ENCODE results near the gene CWC15.
A peak's percentile ranks its signal among the peaks of the same experiment; 100 is the strongest.
"Not testable (repeated sequence)": the region's sequence is repeated elsewhere in the genome, so short reads cannot be mapped to it uniquely, and the experiment has no call there.

Gene CWC15

GRCh38 chr11:94973099-94973968, at the start of gene CWC15, which contains the start of gene KDM4D:
Gene CWC15 (minus strand): TSS chr11:94973556. CDS start chr11:94972185, 1,371 bp downstream.
Gene KDM4D (plus strand): TSS chr11:94973709. CDS start chr11:94997373, 23,664 bp downstream.
- DNase-seq = peak; percentile 94

GRCh38 chr11:95021468-95021867, 48.1 kb upstream of the CWC15 start:
- not testable (repeated sequence) for DNase-seq

DNA sequence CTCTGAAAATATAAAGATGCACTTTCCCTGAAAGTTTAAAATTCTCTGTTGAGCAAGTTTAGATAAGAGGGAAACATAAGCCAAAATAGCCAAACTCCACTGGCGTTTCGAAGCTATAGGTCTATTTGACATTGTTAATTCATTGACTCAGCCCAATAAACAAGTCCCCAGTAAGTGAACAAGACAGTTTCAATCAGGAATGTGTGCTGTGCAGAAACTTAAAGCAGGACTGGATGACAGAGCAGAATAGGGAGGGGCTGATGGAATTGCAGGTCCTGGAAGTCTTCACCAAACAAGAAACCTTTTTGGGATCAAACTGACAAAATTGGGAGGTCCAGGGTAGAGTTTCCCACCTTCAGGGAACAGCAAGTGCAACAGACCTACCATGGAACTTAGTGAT, 42.8 kb upstream of the CWC15 start:
- no peak for DNase-seq

- DNase-seq = no peak
These were observed 40.9 kb upstream of the CWC15 start for GRCh38 chr11:95014184-95014821.

- no peak for DNase-seq
These were observed 38.0 kb upstream of the CWC15 start for GRCh38 chr11:95011376-95011775.

- no peak for DNase-seq
These were observed 32.3 kb upstream of the CWC15 start for GRCh38 chr11:95005642-95006041.

DNA sequence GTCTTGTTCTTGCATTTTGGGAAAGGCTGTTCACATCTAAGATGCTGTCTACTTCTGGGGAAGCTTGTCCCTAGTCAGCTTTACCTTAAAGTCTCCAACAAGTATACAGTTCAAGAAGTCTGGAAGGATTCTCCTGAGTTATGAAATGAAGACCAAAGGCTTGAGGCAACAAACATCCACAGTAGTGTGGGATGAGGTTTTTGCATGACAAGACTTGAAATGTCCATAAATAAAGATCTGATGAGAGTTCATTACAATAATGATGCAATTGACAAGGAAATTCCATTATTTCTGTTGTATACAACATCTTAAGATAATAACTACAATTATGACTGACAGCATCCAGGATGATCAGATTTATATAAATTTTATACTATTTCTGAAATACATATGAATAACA, 30.4 kb upstream of the CWC15 start:
- DNase-seq = no peak

DNA sequence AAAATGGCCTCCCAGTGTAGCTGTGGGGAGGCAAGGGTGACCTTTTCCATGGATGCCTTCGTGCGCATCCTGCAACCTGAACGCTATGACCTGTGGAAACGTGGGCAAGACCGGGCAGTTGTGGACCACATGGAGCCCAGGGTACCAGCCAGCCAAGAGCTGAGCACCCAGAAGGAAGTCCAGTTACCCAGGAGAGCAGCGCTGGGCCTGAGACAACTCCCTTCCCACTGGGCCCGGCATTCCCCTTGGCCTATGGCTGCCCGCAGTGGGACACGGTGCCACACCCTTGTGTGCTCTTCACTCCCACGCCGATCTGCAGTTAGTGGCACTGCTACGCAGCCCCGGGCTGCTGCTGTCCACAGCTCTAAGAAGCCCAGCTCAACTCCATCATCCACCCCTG, 24.9 kb upstream of the CWC15 start:
- no peak for DNase-seq

DNA sequence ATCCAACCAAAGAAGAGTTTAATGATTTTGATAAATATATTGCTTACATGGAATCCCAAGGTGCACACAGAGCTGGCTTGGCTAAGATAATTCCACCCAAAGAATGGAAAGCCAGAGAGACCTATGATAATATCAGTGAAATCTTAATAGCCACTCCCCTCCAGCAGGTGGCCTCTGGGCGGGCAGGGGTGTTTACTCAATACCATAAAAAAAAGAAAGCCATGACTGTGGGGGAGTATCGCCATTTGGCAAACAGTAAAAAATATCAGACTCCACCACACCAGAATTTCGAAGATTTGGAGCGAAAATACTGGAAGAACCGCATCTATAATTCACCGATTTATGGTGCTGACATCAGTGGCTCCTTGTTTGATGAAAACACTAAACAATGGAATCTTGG, 24.1 kb upstream of the CWC15 start:
- DNase-seq = no peak

DNA sequence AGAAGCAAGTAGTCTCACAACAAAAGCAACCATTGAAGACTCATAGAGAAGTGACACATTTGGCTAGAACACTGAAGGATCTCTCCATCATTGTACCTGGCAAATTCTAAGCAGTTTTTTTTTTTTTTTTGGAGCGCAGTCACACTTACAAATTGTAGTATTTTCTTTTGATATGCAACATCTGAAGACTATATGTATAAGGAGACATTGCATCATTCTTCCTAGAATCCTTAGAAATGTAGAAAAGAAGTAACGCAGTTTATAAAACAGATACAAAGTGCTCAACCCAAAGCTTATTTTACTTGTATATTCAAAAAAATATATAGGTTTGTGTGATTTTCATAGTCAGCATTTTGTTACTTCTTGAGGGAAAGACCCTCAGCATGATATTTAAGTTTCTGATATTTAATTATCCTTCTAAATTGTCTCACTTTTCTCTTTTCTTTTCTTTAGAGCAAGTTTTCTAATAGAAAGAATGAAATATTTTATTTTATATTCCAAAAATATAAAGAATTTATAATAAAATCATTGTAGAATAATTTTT, 20.1 kb upstream of the CWC15 start:
- DNase-seq = no peak

- DNase-seq = no peak
These were observed 15.4 kb upstream of the CWC15 start for GRCh38 chr11:94988748-94989147.

DNA sequence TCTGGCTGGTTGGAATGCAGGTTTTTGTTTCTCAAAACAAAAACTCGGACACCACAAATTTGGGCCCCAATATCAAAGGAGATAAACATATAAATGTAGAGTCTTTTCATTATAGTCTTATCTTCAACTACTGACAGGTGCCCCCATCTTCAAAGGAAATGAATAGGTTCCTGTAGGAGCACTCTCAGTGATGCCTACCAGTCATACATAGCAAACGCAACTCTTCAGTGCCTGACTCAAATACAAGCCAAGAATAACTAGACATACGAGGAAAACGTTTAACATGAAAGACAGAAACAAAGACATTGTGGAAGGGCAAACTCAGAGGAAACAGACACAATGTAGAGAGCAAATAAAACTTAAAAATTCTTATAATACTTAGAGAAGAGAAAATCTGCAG, 14.0 kb upstream of the CWC15 start:
- no peak for DNase-seq

DNA sequence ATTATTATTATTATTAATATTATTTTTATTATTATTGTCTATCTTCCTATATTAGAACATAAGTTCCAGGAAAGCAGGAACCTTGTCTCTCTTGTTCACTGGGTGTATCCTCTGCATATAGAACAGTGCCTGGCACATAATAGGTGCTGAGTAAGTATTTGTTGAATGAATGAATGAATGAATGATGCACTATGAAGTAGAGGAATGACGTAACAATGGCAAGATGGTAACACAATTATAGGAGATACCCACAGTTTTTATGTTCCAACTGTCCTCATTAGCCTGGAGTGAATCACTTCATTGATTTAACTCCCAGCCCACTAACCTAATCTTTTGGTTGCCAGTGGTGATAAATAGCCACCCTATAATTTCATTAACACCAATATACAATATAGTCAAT, 2.2 kb upstream of the CWC15 start:
- no peak for DNase-seq

DNA sequence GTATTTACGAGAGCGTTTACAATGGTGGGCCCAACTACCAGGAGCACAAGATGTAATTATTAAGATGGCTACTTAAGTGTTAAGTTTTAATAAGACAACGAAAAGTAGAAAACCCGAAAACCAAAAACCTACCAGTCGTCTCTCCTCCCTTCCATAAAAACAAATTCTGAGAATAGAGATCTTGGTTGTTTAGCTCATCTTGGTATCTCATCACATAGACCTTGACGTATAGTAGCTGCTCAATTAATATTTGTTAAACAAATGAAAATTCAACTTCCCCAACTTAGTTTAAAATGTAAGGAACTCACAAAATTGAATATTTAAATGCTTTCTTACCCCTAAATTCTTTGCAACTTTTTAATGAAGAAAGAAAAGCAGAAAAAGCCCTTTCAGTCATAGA, 822 bp upstream of the CWC15 start:
- DNase-seq = no peak

GRCh38 chr11:94972700-94973098, 657 bp downstream of the CWC15 start:
- DNase-seq = no peak

GRCh38 chr11:94968334-94968958, 4.9 kb downstream of the CWC15 start:
- DNase-seq = no peak

DNA sequence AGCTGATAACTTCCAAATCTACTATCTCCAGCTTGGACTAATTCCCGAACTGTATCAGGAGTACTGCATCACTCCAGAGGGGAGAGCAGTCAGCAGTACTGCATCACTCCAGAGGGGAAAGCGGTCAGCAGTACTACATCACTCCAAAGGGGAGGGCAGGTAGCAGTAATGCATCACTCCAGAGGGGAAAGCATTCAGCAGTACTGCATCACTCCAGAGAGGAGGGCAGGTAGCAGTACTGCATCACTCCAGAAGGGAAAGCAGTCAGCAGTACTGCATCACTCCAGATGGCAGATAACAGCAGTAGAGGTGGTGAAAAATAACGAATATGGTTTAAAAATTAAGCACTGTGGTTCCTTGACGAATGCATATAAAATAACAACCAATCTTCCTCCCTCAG, 8.4 kb downstream of the CWC15 start:
- DNase-seq = no peak

- peak; percentile 9 for DNase-seq
These were observed 12.1 kb downstream of the CWC15 start for GRCh38 chr11:94961255-94961654.

DNA sequence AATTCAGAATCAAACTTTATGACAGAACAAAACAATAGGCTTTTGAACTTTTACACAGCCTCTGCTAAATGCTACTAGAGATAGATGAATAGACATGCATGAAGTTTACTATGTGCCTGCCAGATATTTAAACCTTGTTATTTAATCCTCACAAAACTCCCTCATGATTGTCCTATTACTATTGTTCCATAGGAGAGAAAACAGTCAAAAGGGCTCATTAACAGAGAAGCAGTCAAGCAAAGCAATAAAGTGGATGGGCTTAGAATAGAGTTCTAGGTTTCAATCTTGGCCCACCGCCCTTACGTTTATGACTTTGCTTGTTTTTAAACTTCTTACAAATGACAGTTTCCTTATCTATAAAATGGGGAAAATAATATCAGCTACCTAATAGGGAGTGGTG, 12.9 kb downstream of the CWC15 start:
- peak; percentile 64 for DNase-seq

- no peak for DNase-seq
These were observed 14.2 kb downstream of the CWC15 start for GRCh38 chr11:94959179-94959578.

GRCh38 chr11:94958121-94958696, 15.1 kb downstream of the CWC15 start:
- DNase-seq = no peak

DNA sequence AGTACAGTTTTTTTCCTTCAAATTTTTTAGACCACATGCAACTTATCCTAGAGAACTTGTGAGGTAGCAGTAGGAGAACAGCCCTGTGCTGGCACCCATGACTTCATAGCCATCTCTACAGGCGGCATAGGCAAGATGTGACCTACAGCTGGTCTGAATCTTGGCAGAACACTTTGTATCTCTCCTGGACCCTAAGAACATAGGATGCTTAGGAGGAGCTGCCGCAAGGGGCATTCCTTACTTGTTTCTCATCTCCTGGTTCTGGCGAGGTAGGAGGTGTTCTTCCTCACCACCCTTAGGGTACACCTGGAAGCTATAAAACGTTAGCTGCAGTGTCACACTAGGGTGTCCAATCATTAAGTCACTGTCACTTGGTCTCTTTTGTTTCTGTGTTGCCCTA, 16.4 kb downstream of the CWC15 start:
- DNase-seq = no peak

DNA sequence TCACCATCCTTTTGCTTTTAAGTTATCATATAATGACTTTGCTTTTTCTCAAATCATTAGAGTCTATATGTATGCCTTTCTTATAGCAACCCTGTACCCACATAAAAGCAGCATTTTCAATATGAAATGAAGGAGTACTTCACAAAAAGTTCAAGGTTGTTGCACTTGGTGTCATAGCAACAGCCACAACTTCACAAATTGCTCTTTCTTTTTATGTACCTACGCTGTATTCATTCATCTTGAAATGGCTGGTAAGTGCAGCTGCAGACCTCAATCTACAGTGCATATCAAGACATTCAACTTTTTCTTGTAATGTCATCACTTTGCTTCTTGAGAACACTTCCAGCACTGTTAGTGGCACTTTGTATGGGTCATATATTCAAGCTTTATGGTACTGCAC, 18.6 kb downstream of the CWC15 start:
- no peak for DNase-seq

All from NCI-H1105 (cell line).